Type B pancreatic cell (in vitro differentiated cells): ENCODE data around the gene CGB7. TPM values are rescaled to one million over a fixed set of nuclear protein-coding genes. Genes with fewer than 3 reads are reported as not detected.
A peak's percentile ranks its signal among the peaks of the same experiment; 100 is the strongest.
"Not testable (repeated sequence)": the region's sequence is repeated elsewhere in the genome, so short reads cannot be mapped to it uniquely, and the experiment has no call there.

Experiments
- DNase-seq: peaks from one replicate; pipeline ENCODE4 v3.0.0; 2021; ENCODE audit warnings: mixed read lengths; ENCODE audit not compliant: unreplicated experiment; ENCODE audit errors: extremely low spot score
- H3K27ac Mint-ChIP-seq: 2 replicates; pipeline ENCODE4 v1.8.0; 2021; ENCODE audit warnings: mild to moderate bottlenecking, mixed read lengths
- H3K27me3 Mint-ChIP-seq: 2 replicates; pipeline ENCODE4 v1.8.0; 2021; ENCODE audit warnings: mixed read lengths
- H3K36me3 Mint-ChIP-seq: 2 replicates; pipeline ENCODE4 v1.8.0; 2021; ENCODE audit warnings: mixed read lengths
- H3K4me1 Mint-ChIP-seq: one replicate; pipeline ENCODE4 v1.8.0; 2021; ENCODE audit warnings: mixed read lengths; ENCODE audit not compliant: unreplicated experiment
- H3K4me3 Mint-ChIP-seq: 2 replicates; pipeline ENCODE4 v1.8.0; 2021; ENCODE audit warnings: mild to moderate bottlenecking, mixed read lengths
- H3K9me3 Mint-ChIP-seq: 2 replicates; pipeline ENCODE4 v1.8.0; 2021; ENCODE audit warnings: mixed read lengths
- total RNA-seq: library from RNA; stranded (reverse); gene quantifications from 2 replicates; pipeline ENCODE4 v1.2.1, GENCODE V29; 2021; ENCODE audit warnings: low replicate concordance
- TF ChIP-seq, protein P1 (sequence below): fragments of 200-600 bp; sonication (generic); conservative IDR thresholded peaks from 2 replicates; pipeline ENCODE4 v1.5.0; 2021; ENCODE audit warnings: antibody characterized with exemption, mild to moderate bottlenecking

Gene CGB7
- total RNA-seq, 1 donor from 2014 or later = 1.9 TPM

DNA sequence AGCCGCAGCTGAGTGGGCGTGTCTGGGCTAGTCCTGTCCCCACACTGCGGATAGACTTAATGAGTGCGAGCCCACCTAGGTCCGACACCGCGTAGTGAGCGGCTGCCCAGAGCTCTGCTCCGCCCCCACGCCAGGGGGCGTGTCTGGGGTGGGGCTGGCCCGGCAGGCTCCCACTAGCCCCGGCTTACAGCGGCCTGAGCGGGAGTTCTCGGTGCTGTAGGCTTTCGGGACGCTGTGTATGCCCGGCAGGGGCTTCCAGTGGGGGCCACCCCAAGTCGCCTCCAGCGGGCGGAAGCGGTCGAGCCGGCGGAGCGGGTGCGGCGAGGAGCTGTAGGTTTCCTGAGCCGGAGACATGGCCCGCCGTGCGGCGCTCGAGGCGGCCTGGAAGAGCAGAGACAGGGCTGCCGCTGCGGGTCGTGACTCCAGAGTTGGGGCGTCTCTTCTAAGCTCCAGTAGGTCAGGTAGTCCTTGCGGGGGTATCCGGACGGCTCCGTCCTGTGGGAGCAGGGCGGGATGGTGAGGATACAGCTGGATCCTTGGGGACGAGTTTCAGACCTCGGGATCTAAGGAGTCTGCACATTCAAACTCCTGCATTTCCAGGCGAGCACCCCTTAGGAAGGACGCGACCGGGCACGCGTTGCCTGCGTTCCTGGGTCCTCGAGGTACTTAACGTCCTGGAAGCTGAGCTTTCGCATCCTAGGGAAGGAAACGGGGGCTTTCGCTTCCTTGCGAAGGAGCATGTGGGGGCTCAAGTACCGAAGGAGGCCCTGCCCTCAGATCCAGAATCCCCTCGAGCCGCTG, 1.2 kb downstream of the CGB7 start:
- no peaks in the 10 kb centered on the region for H3K36me3 Mint-ChIP-seq
- peaks cover 15% of the 10 kb centered on the region for H3K4me1 Mint-ChIP-seq
- peaks cover 31% of the 10 kb centered on the region for H3K27me3 Mint-ChIP-seq
- peak; percentile 75 for DNase-seq
- H3K9me3 Mint-ChIP-seq = no peaks in the 10 kb centered on the region
- TF ChIP-seq, protein P1, sequence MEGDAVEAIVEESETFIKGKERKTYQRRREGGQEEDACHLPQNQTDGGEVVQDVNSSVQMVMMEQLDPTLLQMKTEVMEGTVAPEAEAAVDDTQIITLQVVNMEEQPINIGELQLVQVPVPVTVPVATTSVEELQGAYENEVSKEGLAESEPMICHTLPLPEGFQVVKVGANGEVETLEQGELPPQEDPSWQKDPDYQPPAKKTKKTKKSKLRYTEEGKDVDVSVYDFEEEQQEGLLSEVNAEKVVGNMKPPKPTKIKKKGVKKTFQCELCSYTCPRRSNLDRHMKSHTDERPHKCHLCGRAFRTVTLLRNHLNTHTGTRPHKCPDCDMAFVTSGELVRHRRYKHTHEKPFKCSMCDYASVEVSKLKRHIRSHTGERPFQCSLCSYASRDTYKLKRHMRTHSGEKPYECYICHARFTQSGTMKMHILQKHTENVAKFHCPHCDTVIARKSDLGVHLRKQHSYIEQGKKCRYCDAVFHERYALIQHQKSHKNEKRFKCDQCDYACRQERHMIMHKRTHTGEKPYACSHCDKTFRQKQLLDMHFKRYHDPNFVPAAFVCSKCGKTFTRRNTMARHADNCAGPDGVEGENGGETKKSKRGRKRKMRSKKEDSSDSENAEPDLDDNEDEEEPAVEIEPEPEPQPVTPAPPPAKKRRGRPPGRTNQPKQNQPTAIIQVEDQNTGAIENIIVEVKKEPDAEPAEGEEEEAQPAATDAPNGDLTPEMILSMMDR = peak; percentile 57
- H3K4me3 Mint-ChIP-seq = peak overlapping the region; percentile 87
- no peak overlapping the region for H3K27ac Mint-ChIP-seq

DNA sequence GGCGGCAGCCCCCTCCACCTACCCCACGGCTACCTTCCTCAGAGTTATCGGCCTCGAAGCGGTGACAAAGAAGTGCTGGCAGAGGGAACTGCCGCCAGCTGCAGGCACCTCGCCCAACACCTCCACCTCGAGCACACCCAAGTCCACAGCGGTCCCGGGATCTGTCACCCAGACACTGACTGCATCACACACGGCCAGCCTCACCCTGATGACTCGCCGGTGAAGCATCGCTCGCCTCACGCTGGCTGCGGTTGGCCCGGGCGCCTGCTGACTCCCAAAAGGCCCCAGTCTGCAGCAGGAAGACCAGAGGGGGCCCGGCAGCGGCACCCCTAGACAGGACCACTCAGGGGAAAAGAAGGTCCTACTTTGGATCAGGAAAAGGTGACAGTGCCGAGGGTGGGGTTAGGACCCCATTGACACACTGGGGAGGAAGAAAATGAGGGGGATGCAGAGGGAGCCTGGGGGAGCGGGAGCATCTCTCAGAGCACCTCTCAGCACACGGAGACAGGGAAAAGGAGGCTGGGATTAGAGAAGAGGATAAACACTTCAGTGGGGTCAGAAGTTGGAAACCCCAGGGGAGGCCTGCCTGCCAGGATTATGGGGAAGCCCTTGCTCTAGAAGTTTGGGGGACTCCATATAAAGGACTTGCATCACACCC, 7.0 kb downstream of the CGB7 start:
- H3K36me3 Mint-ChIP-seq, DNase-seq, H3K27ac Mint-ChIP-seq, H3K27me3 Mint-ChIP-seq, H3K4me3 Mint-ChIP-seq, H3K9me3 Mint-ChIP-seq, H3K4me1 Mint-ChIP-seq: not testable (repeated sequence)

GRCh38 chr19:49049834-49050233, 7.7 kb downstream of the CGB7 start:
- H3K36me3 Mint-ChIP-seq, H3K4me1 Mint-ChIP-seq, DNase-seq, H3K9me3 Mint-ChIP-seq, H3K4me3 Mint-ChIP-seq, H3K27me3 Mint-ChIP-seq, H3K27ac Mint-ChIP-seq: not testable (repeated sequence)

- not testable (repeated sequence) for H3K9me3 Mint-ChIP-seq, H3K27me3 Mint-ChIP-seq, H3K27ac Mint-ChIP-seq, H3K4me1 Mint-ChIP-seq, H3K4me3 Mint-ChIP-seq, DNase-seq, H3K36me3 Mint-ChIP-seq
Observed at GRCh38 chr19:49049011-49049410, 8.5 kb downstream of the CGB7 start, which contains the start of gene CGB8. TSS of gene CGB8 (minus strand) at chr19:49049111. CDS start at chr19:49048739, 372 bp downstream.

DNA sequence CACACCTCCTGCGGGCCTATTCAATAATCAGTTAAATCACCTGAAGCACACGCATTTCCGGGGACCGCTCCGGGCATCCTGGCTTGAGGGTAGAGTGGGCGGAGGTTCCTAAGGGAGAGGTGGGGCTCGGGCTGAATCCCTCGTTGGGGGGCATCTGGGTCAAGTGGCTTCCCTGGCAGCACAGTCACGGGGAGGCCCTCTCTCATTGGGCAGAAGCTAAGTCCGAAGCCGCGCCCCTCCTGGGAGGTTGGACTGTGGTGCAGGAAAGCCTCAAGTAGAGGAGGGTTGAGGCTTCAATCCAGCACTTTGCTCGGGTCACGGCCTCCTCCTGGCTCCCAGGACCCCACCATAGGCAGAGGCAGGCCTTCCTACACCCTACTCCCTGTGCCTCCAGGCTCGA, 14.0 kb downstream of the CGB7 start, which contains the start of gene CGB5:
CGB5 (plus strand) TSS at position 301 of the 400 bp plus-strand sequence. CDS start 362 bp downstream, outside the sequence.
- not testable (repeated sequence) for H3K36me3 Mint-ChIP-seq, H3K9me3 Mint-ChIP-seq, H3K4me3 Mint-ChIP-seq

GRCh38 chr19:49042666-49043065, 14.9 kb downstream of the CGB7 start:
- not testable (repeated sequence) for H3K36me3 Mint-ChIP-seq, H3K9me3 Mint-ChIP-seq, DNase-seq, H3K27ac Mint-ChIP-seq, H3K27me3 Mint-ChIP-seq, H3K4me1 Mint-ChIP-seq, H3K4me3 Mint-ChIP-seq

More for the DNA sequence above, 14.0 kb downstream of the CGB7 start, which contains the start of gene CGB5:
- not testable (repeated sequence) for H3K27ac Mint-ChIP-seq, DNase-seq, H3K27me3 Mint-ChIP-seq, H3K4me1 Mint-ChIP-seq

GRCh38 chr19:49042177-49042576, 15.4 kb downstream of the CGB7 start:
- Mint-ChIP-seq H3K27ac (no peak overlapping the region), H3K4me1 (no peaks in the 10 kb centered on the region), H3K4me3 (no peak overlapping the region), H3K9me3 (no peaks in the 10 kb centered on the region), H3K36me3 (no peaks in the 10 kb centered on the region), H3K27me3 (peaks cover 3% of the 10 kb centered on the region)
- DNase-seq = no peak
- TF ChIP-seq, protein P1 = no peak

DNA sequence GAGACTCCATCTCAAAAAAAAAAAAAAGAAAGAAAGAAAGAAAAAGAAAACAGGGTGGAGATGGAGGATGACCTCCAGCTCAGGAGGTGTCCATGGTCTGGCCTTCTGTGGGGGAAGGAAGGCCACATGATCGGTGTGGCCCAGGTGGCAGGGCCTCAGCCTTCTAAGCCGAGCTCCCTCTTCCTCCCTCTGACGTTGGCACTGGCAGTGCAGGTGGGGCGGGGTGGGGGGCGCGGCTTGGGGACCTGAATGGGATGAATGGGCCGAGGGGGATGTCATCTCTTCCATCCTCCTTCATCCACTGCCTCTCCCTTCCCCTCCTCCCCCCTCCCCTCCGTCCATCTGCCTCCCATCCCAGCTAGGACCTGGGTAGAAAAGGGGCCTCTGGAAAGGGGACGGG, 17.8 kb downstream of the CGB7 start:
- not testable (repeated sequence) for H3K4me1 Mint-ChIP-seq, H3K27me3 Mint-ChIP-seq, H3K27ac Mint-ChIP-seq, DNase-seq, H3K9me3 Mint-ChIP-seq, H3K36me3 Mint-ChIP-seq, H3K4me3 Mint-ChIP-seq

- not testable (repeated sequence) for H3K27me3 Mint-ChIP-seq, H3K4me3 Mint-ChIP-seq
Observed at GRCh38 chr19:49038557-49039276, 18.8 kb downstream of the CGB7 start.

DNA sequence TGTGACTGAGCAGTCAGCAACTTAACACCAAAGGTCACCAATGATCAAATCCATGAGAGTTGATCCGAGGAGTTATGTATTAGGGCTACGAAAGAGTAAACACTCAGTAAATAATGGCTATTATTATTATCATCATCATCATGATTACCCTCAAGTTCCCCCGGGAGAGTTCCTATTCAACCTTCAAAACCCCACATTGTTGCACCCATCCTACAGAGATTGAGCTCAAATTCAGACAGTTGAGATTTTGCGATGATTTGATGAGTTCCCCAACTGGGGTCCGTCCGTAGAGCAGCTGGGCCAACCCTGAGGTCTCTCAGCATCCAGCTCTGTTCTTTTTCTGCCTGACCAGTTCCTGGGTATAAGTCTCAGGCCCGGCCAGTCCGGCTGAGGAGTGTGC, 19.4 kb downstream of the CGB7 start:
- not testable (repeated sequence) for H3K4me3 Mint-ChIP-seq, DNase-seq, H3K4me1 Mint-ChIP-seq, H3K36me3 Mint-ChIP-seq, H3K9me3 Mint-ChIP-seq, H3K27ac Mint-ChIP-seq, H3K27me3 Mint-ChIP-seq

More at GRCh38 chr19:49038557-49039276, 18.8 kb downstream of the CGB7 start:
- not testable (repeated sequence) for H3K4me1 Mint-ChIP-seq, H3K27ac Mint-ChIP-seq, H3K36me3 Mint-ChIP-seq, H3K9me3 Mint-ChIP-seq, DNase-seq
